ENCODE data around the gene BAIAP2L2.

Gene BAIAP2L2

GRCh38 chr22:38036392-38037062 is 74.0 kb downstream of the BAIAP2L2 start:
- no peak for DNase-seq

GRCh38 chr22:38035530-38035885 is 75.0 kb downstream of the BAIAP2L2 start:
- DNase-seq, result no peak

Data from hippocampal formation (tissue), 2 donors.